ENCODE results near the gene GPR137C. TPM values are rescaled to one million over a fixed set of nuclear protein-coding genes. Genes with fewer than 3 reads are reported as not detected.

The GPR137C gene
- total RNA-seq, 1 donor from 2014 or later, result 8.7 TPM

DNA sequence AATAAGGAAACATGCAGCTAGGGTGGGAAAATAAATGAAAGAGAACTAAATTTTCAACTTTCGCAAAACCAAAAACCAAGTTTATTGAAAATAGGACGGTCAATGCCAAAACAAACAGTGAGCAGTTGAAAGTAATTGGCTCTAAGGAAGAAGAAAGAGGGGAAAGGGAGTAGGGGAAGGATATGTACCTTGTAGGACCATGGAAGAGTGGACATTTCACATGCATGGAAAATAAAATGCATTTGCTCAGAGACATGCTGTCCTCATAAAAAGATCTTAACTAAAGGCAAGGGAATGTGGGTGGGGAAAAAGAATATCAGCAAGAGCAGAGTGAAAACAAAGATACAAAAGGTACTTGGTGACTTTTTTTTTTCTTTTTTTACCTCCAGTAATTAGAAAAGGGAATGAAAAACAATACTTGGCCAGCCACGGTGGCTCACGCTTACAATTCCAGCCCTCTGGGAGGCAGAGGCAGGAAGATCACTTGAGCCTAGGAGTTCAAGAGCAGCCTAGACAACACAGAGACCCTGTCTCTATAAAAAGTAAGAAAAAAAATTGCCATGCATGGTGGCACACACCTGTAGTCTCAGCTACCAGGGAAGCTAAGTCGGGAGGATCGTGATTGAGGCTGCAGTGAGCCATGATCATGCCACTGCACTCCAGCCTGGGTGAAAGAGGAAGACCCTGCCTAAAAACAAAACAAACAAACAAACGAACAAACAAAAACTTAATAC is 6.9 kb upstream of the GPR137C start:
- Mint-ChIP-seq H3K4me1 (ENCODE audit: low read depth) (peaks cover 33% of the 10 kb centered on the region), H3K27ac (peak overlapping the region; percentile 53), H3K27me3 (no peaks in the 10 kb centered on the region), H3K9me3 (ENCODE audit: low read depth) (no peaks in the 10 kb centered on the region), H3K4me3 (ENCODE audit: low read depth) (no peak overlapping the region), H3K36me3 (ENCODE audit: insufficient read depth) (no peaks in the 10 kb centered on the region)
- TF ChIP-seq, protein P1, sequence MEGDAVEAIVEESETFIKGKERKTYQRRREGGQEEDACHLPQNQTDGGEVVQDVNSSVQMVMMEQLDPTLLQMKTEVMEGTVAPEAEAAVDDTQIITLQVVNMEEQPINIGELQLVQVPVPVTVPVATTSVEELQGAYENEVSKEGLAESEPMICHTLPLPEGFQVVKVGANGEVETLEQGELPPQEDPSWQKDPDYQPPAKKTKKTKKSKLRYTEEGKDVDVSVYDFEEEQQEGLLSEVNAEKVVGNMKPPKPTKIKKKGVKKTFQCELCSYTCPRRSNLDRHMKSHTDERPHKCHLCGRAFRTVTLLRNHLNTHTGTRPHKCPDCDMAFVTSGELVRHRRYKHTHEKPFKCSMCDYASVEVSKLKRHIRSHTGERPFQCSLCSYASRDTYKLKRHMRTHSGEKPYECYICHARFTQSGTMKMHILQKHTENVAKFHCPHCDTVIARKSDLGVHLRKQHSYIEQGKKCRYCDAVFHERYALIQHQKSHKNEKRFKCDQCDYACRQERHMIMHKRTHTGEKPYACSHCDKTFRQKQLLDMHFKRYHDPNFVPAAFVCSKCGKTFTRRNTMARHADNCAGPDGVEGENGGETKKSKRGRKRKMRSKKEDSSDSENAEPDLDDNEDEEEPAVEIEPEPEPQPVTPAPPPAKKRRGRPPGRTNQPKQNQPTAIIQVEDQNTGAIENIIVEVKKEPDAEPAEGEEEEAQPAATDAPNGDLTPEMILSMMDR (IDR thresholded peaks at IDR 0.05; ENCODE audit: unreplicated experiment), result no peak
- no peak for DNase-seq (ENCODE audit: low spot score, unreplicated experiment)

DNA sequence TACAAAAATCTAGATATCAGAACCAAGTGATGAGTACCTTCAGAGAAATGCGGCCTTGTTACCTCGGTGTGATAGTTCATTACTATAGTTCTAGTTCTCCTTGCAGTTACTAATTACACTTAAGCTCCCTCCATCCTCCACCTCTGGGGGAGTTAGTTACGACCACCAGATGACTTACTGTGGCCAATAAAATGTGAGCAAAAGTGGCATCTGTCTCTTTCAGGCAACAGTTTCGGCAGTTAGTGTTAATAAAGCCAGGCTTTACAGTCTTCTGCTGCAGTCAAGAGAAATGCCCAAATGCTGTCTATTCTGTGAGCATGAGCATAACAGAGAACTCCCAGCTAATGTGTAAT is 6.3 kb upstream of the GPR137C start:
- DNase-seq (ENCODE audit: low spot score, unreplicated experiment), result no peak
- Mint-ChIP-seq H3K4me1 (ENCODE audit: low read depth) (peaks cover 37% of the 10 kb centered on the region), H3K27me3 (no peaks in the 10 kb centered on the region), H3K9me3 (ENCODE audit: low read depth) (no peaks in the 10 kb centered on the region), H3K27ac (peak overlapping the region; percentile 54), H3K4me3 (ENCODE audit: low read depth) (no peak overlapping the region), H3K36me3 (ENCODE audit: insufficient read depth) (no peaks in the 10 kb centered on the region)
- TF ChIP-seq, protein P1 (IDR thresholded peaks at IDR 0.05; ENCODE audit: unreplicated experiment), result no peak

DNA sequence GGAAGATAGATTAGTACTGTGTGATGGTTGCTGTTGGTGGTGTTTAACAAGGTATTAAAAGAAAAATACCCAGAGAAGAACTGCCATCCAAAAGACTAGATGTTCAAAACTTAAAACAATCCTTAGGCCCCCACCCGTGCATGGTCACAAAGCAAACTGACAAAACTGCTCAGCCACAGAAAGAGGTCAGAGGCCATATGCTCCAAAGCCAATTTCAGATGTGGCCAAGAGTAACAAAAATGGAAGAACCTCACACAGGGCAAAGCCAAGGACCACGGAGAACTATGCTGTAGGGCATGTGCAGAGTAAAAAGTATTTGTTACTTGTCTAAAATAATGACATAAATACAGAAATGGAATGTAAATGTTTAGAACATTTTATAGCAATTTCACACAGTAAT is 5.6 kb upstream of the GPR137C start:
- TF ChIP-seq, protein P1 (IDR thresholded peaks at IDR 0.05; ENCODE audit: unreplicated experiment), result no peak
- no peak overlapping the region for H3K27ac Mint-ChIP-seq
- no peaks in the 10 kb centered on the region for H3K27me3 Mint-ChIP-seq
- no peak overlapping the region for H3K4me3 Mint-ChIP-seq (ENCODE audit: low read depth)
- DNase-seq (ENCODE audit: low spot score, unreplicated experiment), result no peak
- no peaks in the 10 kb centered on the region for H3K9me3 Mint-ChIP-seq (ENCODE audit: low read depth)
- H3K4me1 Mint-ChIP-seq (ENCODE audit: low read depth), result peaks cover 41% of the 10 kb centered on the region
- no peaks in the 10 kb centered on the region for H3K36me3 Mint-ChIP-seq (ENCODE audit: insufficient read depth)

DNA sequence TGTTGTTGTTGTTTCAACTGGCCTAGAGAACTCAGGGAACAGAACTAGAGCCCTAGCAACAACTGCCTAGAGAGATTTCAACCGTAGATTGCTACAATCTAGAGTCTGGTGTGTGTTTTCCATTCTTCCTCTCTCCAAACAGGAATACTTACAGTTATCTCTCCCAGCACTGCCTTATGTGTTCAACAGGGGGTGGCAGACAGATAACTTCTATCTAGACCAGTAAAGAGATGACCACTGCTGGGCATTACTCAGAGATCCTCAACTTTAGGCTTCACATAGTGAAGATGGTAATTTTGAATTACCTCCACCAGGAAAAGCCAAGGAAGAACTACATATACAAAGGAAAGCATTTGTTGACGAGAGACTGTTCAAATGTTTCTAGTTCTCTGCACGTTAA is 5.1 kb upstream of the GPR137C start:
- no peaks in the 10 kb centered on the region for H3K27me3 Mint-ChIP-seq
- no peaks in the 10 kb centered on the region for H3K9me3 Mint-ChIP-seq (ENCODE audit: low read depth)
- TF ChIP-seq, protein P1 (IDR thresholded peaks at IDR 0.05; ENCODE audit: unreplicated experiment), result no peak
- H3K27ac Mint-ChIP-seq, result peak overlapping the region; percentile 43
- H3K36me3 Mint-ChIP-seq (ENCODE audit: insufficient read depth), result no peaks in the 10 kb centered on the region
- no peak for DNase-seq (ENCODE audit: low spot score, unreplicated experiment)
- peaks cover 41% of the 10 kb centered on the region for H3K4me1 Mint-ChIP-seq (ENCODE audit: low read depth)
- H3K4me3 Mint-ChIP-seq (ENCODE audit: low read depth), result no peak overlapping the region

DNA sequence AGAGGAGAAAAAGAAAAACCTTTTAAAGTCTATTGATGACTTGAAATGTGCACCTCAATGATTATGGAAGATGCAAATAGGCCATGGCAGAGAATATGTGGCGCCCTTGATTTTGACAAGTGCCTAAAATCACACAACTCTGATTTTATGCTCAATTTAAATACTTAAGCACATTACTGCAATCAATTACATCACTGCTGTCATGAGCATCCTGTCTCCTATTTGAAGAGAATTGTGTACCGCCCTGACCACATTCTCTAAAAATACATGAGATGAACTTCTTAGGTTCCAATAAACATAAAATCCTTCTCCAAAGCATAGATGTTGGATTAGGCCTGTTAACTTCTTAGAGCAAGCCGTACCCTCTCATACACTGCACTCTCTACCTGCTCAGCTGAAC is 2.0 kb upstream of the GPR137C start:
- TF ChIP-seq, protein P1 (IDR thresholded peaks at IDR 0.05; ENCODE audit: unreplicated experiment), result no peak
- H3K27me3 Mint-ChIP-seq, result no peaks in the 10 kb centered on the region
- H3K27ac Mint-ChIP-seq, result peak overlapping the region; percentile 61

More for the DNA sequence above, 2.0 kb upstream of the GPR137C start:
- Mint-ChIP-seq H3K9me3 (ENCODE audit: low read depth) (no peaks in the 10 kb centered on the region), H3K36me3 (ENCODE audit: insufficient read depth) (no peaks in the 10 kb centered on the region), H3K4me1 (ENCODE audit: low read depth) (peaks cover 42% of the 10 kb centered on the region), H3K4me3 (ENCODE audit: low read depth) (peak overlapping the region; percentile 77)
- no peak for DNase-seq (ENCODE audit: low spot score, unreplicated experiment)
